Activated CD4-positive, alpha-beta T cell treated with anti-CD3 and anti-CD28 coated beads, Interleukin-2, Interleukin-6, amounts not matched to agents 100 ng/mL and 50 ng/mL, durations not matched to agents 16 hours and 8 hours (primary cell): Measurements from ENCODE around the gene GALP.
"Not testable (repeated sequence)": the region's sequence is repeated elsewhere in the genome, so short reads cannot be mapped to it uniquely, and the experiment has no call there.

Experiments
- DNase-seq: peaks from one replicate; pipeline ENCODE4 v3.0.0-alpha.2; 2020

GALP gene

GRCh38 chr19:56148955-56149655 lies 26.7 kb upstream of the GALP start:
- DNase-seq, result not testable (repeated sequence)

GRCh38 chr19:56149656-56150038 lies 26.2 kb upstream of the GALP start:
- no peak for DNase-seq

GRCh38 chr19:56150358-56150757 lies 25.4 kb upstream of the GALP start:
- no peak for DNase-seq

GRCh38 chr19:56152644-56153043 lies 23.2 kb upstream of the GALP start:
- no peak for DNase-seq

- no peak for DNase-seq
These were observed 22.3 kb upstream of the GALP start for GRCh38 chr19:56153507-56153906.

- no peak for DNase-seq
These were observed 20.6 kb upstream of the GALP start for GRCh38 chr19:56155124-56155687.

GRCh38 chr19:56156768-56157167 lies 19.0 kb upstream of the GALP start:
- no peak for DNase-seq

GRCh38 chr19:56158170-56158757 lies 17.5 kb upstream of the GALP start:
- DNase-seq, result no peak

GRCh38 chr19:56159009-56159559 lies 16.7 kb upstream of the GALP start:
- no peak for DNase-seq

GRCh38 chr19:56159622-56160271 lies 16.1 kb upstream of the GALP start:
- DNase-seq, result no peak

- no peak for DNase-seq
These were observed 14.3 kb upstream of the GALP start for GRCh38 chr19:56161534-56161933.

GRCh38 chr19:56162258-56162657 lies 13.6 kb upstream of the GALP start:
- peak; percentile 33 for DNase-seq

- DNase-seq, result no peak
These were observed 12.7 kb upstream of the GALP start for GRCh38 chr19:56163097-56163496.

GRCh38 chr19:56167064-56167578 lies 8.7 kb upstream of the GALP start:
- DNase-seq, result no peak

GRCh38 chr19:56170261-56170660 lies 5.5 kb upstream of the GALP start:
- no peak for DNase-seq

GRCh38 chr19:56174086-56174485 lies 1.7 kb upstream of the GALP start:
- DNase-seq, result no peak

GRCh38 chr19:56174550-56174949 lies 1.3 kb upstream of the GALP start:
- DNase-seq, result no peak

- DNase-seq, result not testable (repeated sequence)
These were observed 502 bp downstream of the GALP start for GRCh38 chr19:56176310-56176709.

- DNase-seq, result no peak
These were observed 1.1 kb downstream of the GALP start for GRCh38 chr19:56176881-56177280.

GRCh38 chr19:56177564-56178243 lies 1.9 kb downstream of the GALP start:
- DNase-seq, result no peak

- no peak for DNase-seq
These were observed 14.0 kb downstream of the GALP start for GRCh38 chr19:56189785-56190184.

- DNase-seq, result no peak
These were observed 15.3 kb downstream of the GALP start for GRCh38 chr19:56191115-56191514.

GRCh38 chr19:56191711-56192110 lies 15.9 kb downstream of the GALP start:
- no peak for DNase-seq
